ENCODE measurements around the gene PLCG2.

GRCh38 chr16:81790830-81791435 lies 11.8 kb downstream of the PLCG2 start:
- TF ChIP-seq CTCF (IDR thresholded peaks at IDR 0.05; ENCODE audit: borderline replicate concordance, extremely low read depth, low read length, poor library complexity, severe bottlenecking): no peak
- TF ChIP-seq EZH2 (IDR thresholded peaks at IDR 0.05; ENCODE audit: borderline replicate concordance, low read depth, low read length, severe bottlenecking): no peak

Measured in DND-41 (cell line).